CD4-positive, alpha-beta T cell treated with Interleukin-17A for 1 hour (primary cell): ENCODE measurements around the gene CHST8.
A peak's percentile ranks its signal among the peaks of the same experiment; 100 is the strongest.

Source experiments
- DNase-seq: peaks from one replicate; pipeline ENCODE4 v3.0.0-alpha.2; 2020

Gene CHST8

GRCh38 chr19:33749016-33749415, 127.3 kb downstream of the CHST8 start:
- DNase-seq, result no peak

GRCh38 chr19:33749619-33750175, 127.9 kb downstream of the CHST8 start:
- no peak for DNase-seq

- DNase-seq, result no peak
These were observed 129.1 kb downstream of the CHST8 start for GRCh38 chr19:33750587-33751435.

GRCh38 chr19:33751436-33751770, 129.7 kb downstream of the CHST8 start:
- no peak for DNase-seq

- no peak for DNase-seq
These were observed 130.5 kb downstream of the CHST8 start for GRCh38 chr19:33752018-33752800.

- DNase-seq, result no peak
These were observed 131.2 kb downstream of the CHST8 start for GRCh38 chr19:33752945-33753344.

- DNase-seq, result no peak
These were observed 132.6 kb downstream of the CHST8 start for GRCh38 chr19:33754361-33754760.

GRCh38 chr19:33755099-33756035, 133.6 kb downstream of the CHST8 start:
- no peak for DNase-seq

- DNase-seq, result no peak
These were observed 134.4 kb downstream of the CHST8 start for GRCh38 chr19:33756177-33756576.

GRCh38 chr19:33758541-33759013, 136.8 kb downstream of the CHST8 start:
- no peak for DNase-seq

- no peak for DNase-seq
These were observed 137.6 kb downstream of the CHST8 start for GRCh38 chr19:33759356-33759755.

- DNase-seq, result no peak
These were observed 142.0 kb downstream of the CHST8 start for GRCh38 chr19:33763633-33764371.

- no peak for DNase-seq
These were observed 144.9 kb downstream of the CHST8 start for GRCh38 chr19:33766623-33767022.

GRCh38 chr19:33767898-33768413, 146.2 kb downstream of the CHST8 start:
- no peak for DNase-seq

GRCh38 chr19:33769208-33769607, 147.5 kb downstream of the CHST8 start:
- no peak for DNase-seq

GRCh38 chr19:33770107-33770506, 148.4 kb downstream of the CHST8 start:
- DNase-seq, result no peak

- DNase-seq, result peak; percentile 65
These were observed 149.8 kb downstream of the CHST8 start for GRCh38 chr19:33771384-33772101.

- no peak for DNase-seq
These were observed 150.5 kb downstream of the CHST8 start for GRCh38 chr19:33772102-33772857.

- no peak for DNase-seq
These were observed 151.1 kb downstream of the CHST8 start for GRCh38 chr19:33772858-33773180.
